Fibroblast of lung (primary cell): ENCODE results near the gene TMCO1.

Experiments used
- CTCF ChIP-seq, 2 donors: IDR thresholded peaks in 1 of 2; conservative IDR thresholded peaks in 1 of 2; 1 replicate in 1 of 2; 2 replicates in 1 of 2; pipeline ENCODE4 v1.5.1; 2011 to 2012; ENCODE audit warnings: low read length in 2 of 2, control low read depth in 1 of 2, inconsistent platforms in 1 of 2, low read depth in 1 of 2, mild to moderate bottlenecking in 1 of 2
- EZH2 ChIP-seq: IDR thresholded peaks from 2 replicates; pipeline ENCODE4 v1.5.1; 2012; ENCODE audit warnings: low read length, control low read depth, mild to moderate bottlenecking; ENCODE audit errors: missing control alignments

- TF ChIP-seq CTCF (conservative IDR thresholded peaks at IDR 0.05 in 1 of 2, IDR thresholded peaks at IDR 0.05 in 1 of 2; ENCODE audit: low read depth in 1 of 2, low read length in 2 of 2) = no peak
- no peak for TF ChIP-seq EZH2
Measured at GRCh38 chr1:165787741-165788140, 19.1 kb upstream of the TMCO1 start.
